Body of pancreas (tissue), 4 donors: ENCODE data around the gene VAX1. TPM values are rescaled to one million over a fixed set of nuclear protein-coding genes. Genes with fewer than 3 reads are reported as not detected.
"Not testable (repeated sequence)": the region's sequence is repeated elsewhere in the genome, so short reads cannot be mapped to it uniquely, and the experiment has no call there.

Source experiments
- ATAC-seq: fragments of 150-250 bp; one replicate; pipeline ENCODE4 v1.9.1; 2016
- DNase-seq, 4 donors: peaks; one replicate each; pipeline ENCODE4 v3.0.0-alpha.2; 2019
- H3K27ac ChIP-seq, 4 donors: fragments of 200-600 bp; sonication (generic); 1 replicate in 3 of 4; 2 replicates in 1 of 4; pipeline versions ENCODE4 v1.5.1 to v1.6.1; 2016 to 2019; ENCODE audit warnings: mild to moderate bottlenecking in 1 of 4, mixed read lengths in 1 of 4, moderate library complexity in 1 of 4
- H3K27me3 ChIP-seq, 2 donors: fragments of 200-600 bp; sonication (generic); one replicate each; pipeline ENCODE4 v1.6.0; 2016; ENCODE audit warnings: mild to moderate bottlenecking in 1 of 2
- H3K36me3 ChIP-seq, 2 donors: fragments of 200-600 bp; sonication (generic); replicated peaks in 1 of 2; 2 replicates each; pipeline ENCODE4 v1.5.1; 2016; ENCODE audit warnings: low read depth in 2 of 2; ENCODE audit not compliant: insufficient read depth in 1 of 2
- H3K4me1 ChIP-seq: fragments of 200-600 bp; sonication (generic); one replicate; pipeline ENCODE4 v1.6.0; 2016
- H3K4me3 ChIP-seq, 2 donors: fragments of 200-600 bp; sonication (generic); 1 replicate in 1 of 2; 2 replicates in 1 of 2; pipeline ENCODE4 v1.5.1; 2016 to 2019
- H3K9me3 ChIP-seq, 3 donors: fragments of 200-600 bp; sonication (generic); 1 replicate in 2 of 3; 2 replicates in 1 of 3; pipeline ENCODE4 v1.5.1; 2016
- CTCF ChIP-seq, 7 experiments: fragments of 450-650 bp in 4 of 7; fragments of 200-600 bp in 3 of 7; sonication (generic) in 3 of 7; IDR thresholded peaks; one replicate each; pipeline ENCODE4 v1.5.1; 2016 to 2019; ENCODE audit warnings: antibody characterized with exemption in 7 of 7
- POLR2A ChIP-seq, 3 donors: fragments of 450-650 bp; IDR thresholded peaks; one replicate each; pipeline ENCODE4 v1.6.1; 2016; ENCODE audit warnings: antibody characterized with exemption in 3 of 3, mild to moderate bottlenecking in 2 of 3
- WGBS, 2 donors: methylation state at CpG; one replicate each; pipeline ENCODE4 v1.1.5; 2017; 5-methylcytosine and 5-hydroxymethylcytosine counted together
- intact Hi-C: fragments of 100-400 bp; cut with DNase I; formaldehyde crosslinking; loops from one replicate; pipeline ENCODE4 v1.15.1; 2023
- total RNA-seq, 2 donors: library from RNA; depleted of rRNA; stranded (reverse); fragments of >200 nt; gene quantifications; one replicate each; pipeline ENCODE4 v1.1.0, GENCODE V29; 2016

Gene VAX1
- total RNA-seq = not detected

DNA sequence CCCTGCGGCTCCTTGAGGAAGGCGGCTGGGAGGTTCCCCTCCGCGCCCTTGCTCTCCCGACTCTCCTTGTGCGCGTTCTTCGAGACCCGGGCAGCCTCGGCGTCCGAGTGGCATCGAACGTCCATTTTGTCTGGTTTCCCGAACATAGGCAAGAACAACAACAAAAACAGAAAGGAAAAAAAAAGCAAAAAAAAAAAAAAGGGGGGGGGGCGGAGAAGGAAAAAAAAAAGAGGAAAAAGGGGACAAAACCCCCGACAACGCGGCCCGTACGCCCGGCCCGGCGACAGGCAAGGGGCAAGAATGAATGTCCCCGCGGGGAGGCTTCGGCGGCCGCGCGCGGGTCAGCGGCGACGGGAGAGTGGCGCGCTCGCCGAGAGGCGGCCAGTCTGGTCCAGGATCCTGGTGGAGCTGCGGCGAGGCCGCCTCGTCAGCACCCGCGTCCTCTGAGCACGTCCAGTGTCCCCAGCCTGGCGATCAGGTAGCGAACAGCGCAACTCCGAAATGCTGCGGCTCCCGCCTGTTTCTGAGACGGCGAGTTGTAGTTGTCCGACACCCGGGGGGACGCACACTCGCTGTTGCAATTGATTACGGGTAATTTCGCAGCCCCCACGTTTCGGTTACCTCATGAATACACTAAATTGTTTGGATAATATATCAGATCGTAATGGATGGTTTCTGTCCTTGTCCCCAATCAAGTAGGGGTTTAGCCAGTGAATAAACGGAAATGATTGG is at the start of gene VAX1:
VAX1 (minus strand) TSS at position 360 of the 732 bp plus-strand sequence; CDS start at position 146, 214 bp downstream.
- TF ChIP-seq POLR2A (IDR thresholded peaks at IDR 0.05) (no peak), CTCF (IDR thresholded peaks at IDR 0.05) (no peak)
- Histone ChIP-seq H3K27me3 (peaks cover 3 to 59% of the 10 kb centered on the region in 2 donors), H3K9me3 (no peaks in the 10 kb centered on the region), H3K4me3 (peak within 1 kb of the TSS; percentile 5 to 22), H3K27ac (no peak within 1 kb of the TSS), H3K4me1 (peaks cover 43% of the 10 kb centered on the region), H3K36me3 (no peaks in the 10 kb centered on the region)
- ATAC-seq = no peak
- intact Hi-C loops = no loop called here
- DNase-seq = no peak
- 5 to 8% methylated on average over 42 to 62 of the region's 65 CpGs for WGBS, 2 donors

DNA sequence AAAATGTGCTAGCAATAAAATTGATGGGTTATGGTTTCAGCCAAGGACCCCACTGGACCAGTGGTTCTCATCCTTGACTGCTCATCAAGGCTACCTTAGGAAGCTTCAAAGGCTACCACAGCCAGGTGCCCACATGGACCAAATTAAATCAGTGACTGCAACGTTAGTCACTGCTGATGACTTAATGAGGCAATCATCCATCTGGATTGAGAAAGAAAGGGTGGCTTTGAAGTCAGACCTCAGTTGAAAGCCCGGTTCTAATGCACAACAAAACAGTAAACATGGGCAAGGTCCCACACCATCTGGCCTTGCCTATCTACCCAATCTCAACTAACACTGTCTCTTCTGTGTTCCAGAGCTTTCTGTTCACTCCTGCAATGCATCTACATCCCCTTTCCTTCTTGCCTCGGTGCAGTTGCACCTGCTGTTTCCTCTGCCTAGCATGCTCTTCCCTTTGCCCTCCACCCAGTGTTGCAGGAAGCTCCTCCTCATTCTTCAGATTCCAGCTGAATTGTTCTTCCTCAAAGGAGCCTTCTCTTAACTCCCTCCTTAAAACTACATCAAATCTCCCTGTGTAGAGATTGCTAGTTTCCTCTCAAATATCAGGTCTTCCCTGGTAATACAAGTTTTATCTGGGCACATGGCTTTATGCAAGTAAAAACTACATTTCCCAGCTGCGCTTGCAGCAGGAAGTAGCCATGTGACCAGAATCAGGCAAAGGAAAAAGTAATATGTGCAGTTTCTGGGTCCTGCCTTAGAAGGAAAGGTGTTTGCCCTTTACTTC is 49.0 kb upstream of the VAX1 start:
- no peak overlapping the region for H3K27ac ChIP-seq

DNA sequence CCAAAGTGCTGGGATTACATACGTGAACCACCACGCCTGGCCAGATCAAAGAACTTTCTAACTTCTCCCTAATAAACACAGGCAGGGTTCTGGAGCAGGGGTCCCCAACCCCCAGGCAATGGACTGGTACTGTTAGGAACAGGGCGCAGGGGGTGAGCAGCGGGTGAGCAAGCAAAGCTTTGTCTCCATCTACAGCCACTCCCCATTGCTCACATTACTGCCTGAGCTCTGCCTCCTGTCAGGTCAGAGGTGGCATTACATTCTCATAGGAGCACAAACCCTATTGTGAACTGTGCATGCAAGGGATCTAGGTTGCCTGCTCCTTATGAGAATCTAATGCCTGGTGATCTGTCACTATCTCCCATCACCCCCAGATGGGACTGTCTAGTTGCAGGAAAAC is 47.7 kb upstream of the VAX1 start:
- not testable (repeated sequence) for H3K36me3 ChIP-seq

More for the DNA sequence above, 49.0 kb upstream of the VAX1 start:
- DNase-seq = no peak
- 51 to 59% methylated on average over 4 of the region's 4 CpGs for WGBS, 2 donors
- ATAC-seq = no peak
- Histone ChIP-seq H3K27me3 (no peaks in the 10 kb centered on the region), H3K4me1 (no peaks in the 10 kb centered on the region), H3K36me3 (no peaks in the 10 kb centered on the region), H3K4me3 (no peak overlapping the region), H3K9me3 (no peaks in the 10 kb centered on the region)
- intact Hi-C loops = no loop called here
- TF ChIP-seq POLR2A (IDR thresholded peaks at IDR 0.05) (no peak), CTCF (IDR thresholded peaks at IDR 0.05) (no peak)

GRCh38 chr10:117184821-117185220 is 46.8 kb upstream of the VAX1 start:
- Histone ChIP-seq H3K4me1 (no peaks in the 10 kb centered on the region), H3K4me3 (no peak overlapping the region), H3K27ac (no peak overlapping the region), H3K36me3 (no peaks in the 10 kb centered on the region), H3K9me3 (no peaks in the 10 kb centered on the region), H3K27me3 (no peaks in the 10 kb centered on the region)
- intact Hi-C loops = no loop called here
- no peak for TF ChIP-seq CTCF (IDR thresholded peaks at IDR 0.05)
- TF ChIP-seq POLR2A (IDR thresholded peaks at IDR 0.05) = no peak
- 59 to 71% methylated on average over 3 of the region's 3 CpGs for WGBS, 2 donors
- DNase-seq (no peak), ATAC-seq (no peak)

More for the DNA sequence above, 47.7 kb upstream of the VAX1 start:
- ATAC-seq, H3K4me1 ChIP-seq, DNase-seq, H3K27me3 ChIP-seq, H3K27ac ChIP-seq, intact Hi-C loops, H3K4me3 ChIP-seq, H3K9me3 ChIP-seq: not testable (repeated sequence)
- WGBS, 2 donors = 89 to 97% methylated on average over 4 of the region's 4 CpGs

DNA sequence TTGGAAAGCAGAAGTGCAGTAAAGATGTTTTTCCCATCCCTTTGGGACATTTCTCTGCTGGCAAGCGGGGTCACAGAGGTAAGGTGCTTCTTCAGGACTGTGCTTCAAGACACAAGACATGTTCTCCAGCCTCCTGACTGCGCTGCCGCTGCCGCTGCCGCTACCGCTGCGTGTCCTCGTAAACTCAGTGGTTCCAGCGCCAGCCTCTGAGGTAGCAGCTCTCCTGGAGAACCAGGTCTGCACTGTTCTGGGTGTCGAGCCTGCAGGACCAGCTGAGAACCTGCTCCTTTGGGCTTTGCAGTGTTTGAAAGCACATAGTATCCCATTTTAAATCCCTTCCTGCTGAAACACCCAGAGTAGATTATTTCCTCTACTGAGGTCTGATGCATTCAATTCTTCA is 46.2 kb upstream of the VAX1 start:
- TF ChIP-seq POLR2A (IDR thresholded peaks at IDR 0.05) = no peak
- TF ChIP-seq CTCF (IDR thresholded peaks at IDR 0.05) = no peak
- no peak overlapping the region for H3K4me3 ChIP-seq

More for the DNA sequence above, 46.2 kb upstream of the VAX1 start:
- no peaks in the 10 kb centered on the region for H3K36me3 ChIP-seq
- H3K27ac ChIP-seq = no peak overlapping the region
- intact Hi-C loops = no loop called here
- H3K27me3 ChIP-seq = no peaks in the 10 kb centered on the region
- DNase-seq (no peak), ATAC-seq (no peak)
- 87 to 90% methylated on average over 10 of the region's 10 CpGs for WGBS, 2 donors
- H3K9me3 ChIP-seq = no peaks in the 10 kb centered on the region
- no peaks in the 10 kb centered on the region for H3K4me1 ChIP-seq
